Head of caudate nucleus (tissue), 42 donors: ENCODE measurements around the gene EEF1A2.

ENCODE experiments used
- DNase-seq, 42 donors: peaks; one replicate each; pipeline versions ENCODE4 v3.0.0 to v3.0.0-alpha.2; 2020 to 2021; ENCODE audit warnings: mixed read lengths in 7 of 42
- intact Hi-C: fragments of 100-400 bp; cut with DNase I; formaldehyde crosslinking; loops from one replicate; pipeline ENCODE4 v1.15.0; 2022

The EEF1A2 gene

GRCh38 chr20:63449796-63450730 is 48.8 kb downstream of the EEF1A2 start:
- intact Hi-C loops, result no loop called here
- no peak for DNase-seq

- intact Hi-C loops, result no loop called here
- no peak for DNase-seq
These were observed 49.9 kb downstream of the EEF1A2 start for GRCh38 chr20:63449025-63449424.

GRCh38 chr20:63448031-63448430 is 50.9 kb downstream of the EEF1A2 start:
- DNase-seq, result peak in 10 of 42 donors; percentile 42 to 70 (median 62)

GRCh38 chr20:63447320-63447719 is 51.6 kb downstream of the EEF1A2 start:
- intact Hi-C loops, result no loop called here
- no peak for DNase-seq

More at GRCh38 chr20:63448031-63448430, 50.9 kb downstream of the EEF1A2 start:
- intact Hi-C loops, result no loop called here

GRCh38 chr20:63446216-63447024 is 52.5 kb downstream of the EEF1A2 start:
- DNase-seq, result peak; percentile 63 to 97 (median 85)
- intact Hi-C loops, result no loop called here

- no peak for DNase-seq
- intact Hi-C loops, result no loop called here
These were observed 53.7 kb downstream of the EEF1A2 start for GRCh38 chr20:63445075-63445734.

- no peak for DNase-seq
- intact Hi-C loops, result no loop called here
These were observed 54.3 kb downstream of the EEF1A2 start for GRCh38 chr20:63444548-63444947.

- intact Hi-C loops, result no loop called here
- no peak for DNase-seq
These were observed 55.1 kb downstream of the EEF1A2 start for GRCh38 chr20:63443606-63444395.

GRCh38 chr20:63442100-63442493 is 56.8 kb downstream of the EEF1A2 start:
- intact Hi-C loops, result no loop called here
- peak in 41 of 42 donors; percentile 41 to 86 (median 72) for DNase-seq

GRCh38 chr20:63441136-63442099 is 57.5 kb downstream of the EEF1A2 start:
- intact Hi-C loops, result no loop called here
- DNase-seq, result no peak

- intact Hi-C loops, result no loop called here
- DNase-seq, result no peak
These were observed 58.4 kb downstream of the EEF1A2 start for GRCh38 chr20:63440366-63440955.

- intact Hi-C loops, result no loop called here
These were observed 59.0 kb downstream of the EEF1A2 start for GRCh38 chr20:63439866-63440265.

GRCh38 chr20:63438121-63438520 is 60.8 kb downstream of the EEF1A2 start:
- DNase-seq, result no peak
- intact Hi-C loops, result no loop called here

More at GRCh38 chr20:63439866-63440265, 59.0 kb downstream of the EEF1A2 start:
- no peak for DNase-seq
